AG10803 (cell line): ENCODE data around the gene BACH2.

ENCODE experiments used
- DNase-seq: peaks from one replicate; pipeline ENCODE4 v3.0.0; 2010; ENCODE audit warnings: low read depth
- H3K4me3 ChIP-seq: 2 replicates; pipeline ENCODE4 v1.5.1; 2011; ENCODE audit warnings: mild to moderate bottlenecking, low read length, control low read depth
- TF ChIP-seq, protein P1 (sequence below): conservative IDR thresholded peaks from 2 replicates; pipeline ENCODE4 v1.5.1; 2011; ENCODE audit warnings: mild to moderate bottlenecking, low read length, control low read depth, inconsistent platforms

BACH2 gene

DNA sequence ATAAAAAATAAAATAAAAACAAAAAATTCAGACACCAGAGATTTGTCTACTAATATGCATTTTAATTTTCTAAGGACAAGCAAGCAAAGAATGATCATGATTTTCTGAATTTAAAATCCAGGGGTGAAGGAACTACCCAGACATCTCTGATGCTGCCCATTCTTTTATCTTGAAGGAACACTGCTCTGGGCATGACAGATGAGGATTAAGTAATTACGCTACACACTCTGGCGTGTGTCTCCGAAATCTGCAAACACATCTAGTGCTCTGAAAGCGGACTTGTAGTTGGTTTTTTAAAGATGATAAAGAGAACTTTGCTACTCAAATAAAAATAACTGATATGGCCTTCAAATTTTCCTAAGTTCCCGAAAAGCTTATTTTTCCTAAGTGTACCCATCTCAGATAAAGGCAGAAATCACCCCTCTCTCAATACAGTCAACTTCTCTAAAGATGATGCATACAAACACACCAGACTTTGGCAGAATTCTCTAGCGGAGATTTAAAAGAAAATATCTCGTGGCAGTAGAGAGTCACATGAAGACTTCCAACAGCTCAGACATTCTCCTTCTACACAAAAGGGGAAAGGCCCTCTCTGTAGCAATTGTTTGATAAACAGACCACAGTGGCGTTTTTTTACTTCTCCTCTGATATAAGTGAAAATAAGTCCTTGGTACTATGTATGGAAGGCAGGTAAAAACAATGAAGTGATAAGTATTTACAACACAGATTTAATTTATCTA lies 133.8 kb downstream of the BACH2 start:
- H3K4me3 ChIP-seq = no peak overlapping the region
- no peak for DNase-seq
- TF ChIP-seq, protein P1, sequence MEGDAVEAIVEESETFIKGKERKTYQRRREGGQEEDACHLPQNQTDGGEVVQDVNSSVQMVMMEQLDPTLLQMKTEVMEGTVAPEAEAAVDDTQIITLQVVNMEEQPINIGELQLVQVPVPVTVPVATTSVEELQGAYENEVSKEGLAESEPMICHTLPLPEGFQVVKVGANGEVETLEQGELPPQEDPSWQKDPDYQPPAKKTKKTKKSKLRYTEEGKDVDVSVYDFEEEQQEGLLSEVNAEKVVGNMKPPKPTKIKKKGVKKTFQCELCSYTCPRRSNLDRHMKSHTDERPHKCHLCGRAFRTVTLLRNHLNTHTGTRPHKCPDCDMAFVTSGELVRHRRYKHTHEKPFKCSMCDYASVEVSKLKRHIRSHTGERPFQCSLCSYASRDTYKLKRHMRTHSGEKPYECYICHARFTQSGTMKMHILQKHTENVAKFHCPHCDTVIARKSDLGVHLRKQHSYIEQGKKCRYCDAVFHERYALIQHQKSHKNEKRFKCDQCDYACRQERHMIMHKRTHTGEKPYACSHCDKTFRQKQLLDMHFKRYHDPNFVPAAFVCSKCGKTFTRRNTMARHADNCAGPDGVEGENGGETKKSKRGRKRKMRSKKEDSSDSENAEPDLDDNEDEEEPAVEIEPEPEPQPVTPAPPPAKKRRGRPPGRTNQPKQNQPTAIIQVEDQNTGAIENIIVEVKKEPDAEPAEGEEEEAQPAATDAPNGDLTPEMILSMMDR = no peak

DNA sequence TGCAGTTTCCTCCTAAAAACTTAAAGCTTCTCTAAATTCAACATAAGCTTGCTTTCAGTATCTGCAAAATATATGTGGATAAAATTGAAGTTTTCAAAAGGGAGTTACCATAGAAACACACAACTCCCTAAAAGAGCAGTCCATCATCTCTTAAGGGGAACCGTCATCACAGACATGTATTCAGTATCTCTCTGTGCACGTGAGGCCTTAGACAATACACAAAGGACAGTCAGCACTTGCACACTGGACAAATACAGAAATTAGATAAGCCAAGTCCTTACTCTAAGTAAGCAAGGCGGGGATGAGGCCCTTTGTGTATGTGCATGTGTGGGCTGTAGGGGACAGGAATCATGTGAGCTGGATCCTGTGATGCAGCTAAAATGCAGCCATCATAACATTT lies 136.6 kb downstream of the BACH2 start:
- no peak overlapping the region for H3K4me3 ChIP-seq
- TF ChIP-seq, protein P1 = no peak
- DNase-seq = no peak

DNA sequence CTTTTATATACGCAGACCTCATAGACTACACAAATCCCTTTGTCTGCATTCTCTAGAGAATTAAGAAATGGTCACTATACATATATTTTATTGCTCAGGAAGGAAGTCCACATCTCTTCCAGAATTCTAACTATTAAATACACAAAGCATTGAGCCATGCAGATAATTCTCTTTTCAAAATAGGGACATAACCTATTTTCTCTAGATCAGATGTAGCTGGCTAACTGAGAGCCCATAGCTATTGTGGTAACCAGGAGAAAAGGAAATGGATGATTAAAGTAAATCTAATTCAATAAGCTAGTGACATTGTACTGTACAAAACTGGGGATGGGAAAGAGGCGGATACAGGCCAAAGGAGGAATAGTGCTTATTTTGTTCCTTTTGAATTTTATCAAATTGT lies 137.2 kb downstream of the BACH2 start:
- no peak for DNase-seq
- TF ChIP-seq, protein P1 = no peak
- H3K4me3 ChIP-seq = no peak overlapping the region

DNA sequence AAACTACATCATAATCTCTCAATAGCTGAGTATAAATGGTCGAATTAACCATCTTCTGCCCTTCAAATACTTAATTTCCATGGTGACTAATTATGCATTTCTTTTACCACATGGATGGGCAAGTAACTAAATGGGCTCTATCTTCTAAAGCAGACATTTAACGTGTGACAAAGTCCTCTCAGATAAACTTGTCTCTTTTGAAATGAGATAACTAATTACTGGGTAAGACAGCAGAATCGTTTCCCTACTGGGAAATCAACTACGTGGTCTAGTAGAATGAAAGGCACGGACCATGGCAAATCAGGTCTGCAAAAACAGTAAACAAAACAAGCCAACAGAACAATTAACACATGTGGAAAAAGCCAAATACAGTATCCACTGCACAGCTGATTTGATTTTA lies 137.7 kb downstream of the BACH2 start:
- no peak for DNase-seq

DNA sequence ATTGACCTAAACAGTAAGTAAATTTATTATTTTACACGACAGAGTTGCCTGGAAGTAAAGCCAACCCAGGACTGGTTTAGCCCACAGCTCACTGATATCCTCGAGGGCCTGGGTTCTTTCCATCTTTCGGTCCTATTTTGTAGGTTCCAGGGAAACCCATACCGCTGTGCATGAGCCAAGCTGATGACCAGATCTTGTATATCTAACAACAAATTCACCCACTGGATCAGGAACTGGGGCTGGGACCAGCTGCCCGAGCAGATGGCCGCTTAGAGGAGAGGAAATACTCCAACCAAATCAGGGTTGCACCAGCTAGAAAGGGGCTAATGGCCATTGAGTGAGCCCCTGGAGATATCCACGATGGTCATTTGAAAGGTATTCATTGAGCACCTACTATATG lies 139.2 kb downstream of the BACH2 start:
- H3K4me3 ChIP-seq = no peak overlapping the region
- no peak for DNase-seq
- TF ChIP-seq, protein P1 = no peak

More for the DNA sequence above, 137.7 kb downstream of the BACH2 start:
- H3K4me3 ChIP-seq = no peak overlapping the region
- TF ChIP-seq, protein P1 = no peak

DNA sequence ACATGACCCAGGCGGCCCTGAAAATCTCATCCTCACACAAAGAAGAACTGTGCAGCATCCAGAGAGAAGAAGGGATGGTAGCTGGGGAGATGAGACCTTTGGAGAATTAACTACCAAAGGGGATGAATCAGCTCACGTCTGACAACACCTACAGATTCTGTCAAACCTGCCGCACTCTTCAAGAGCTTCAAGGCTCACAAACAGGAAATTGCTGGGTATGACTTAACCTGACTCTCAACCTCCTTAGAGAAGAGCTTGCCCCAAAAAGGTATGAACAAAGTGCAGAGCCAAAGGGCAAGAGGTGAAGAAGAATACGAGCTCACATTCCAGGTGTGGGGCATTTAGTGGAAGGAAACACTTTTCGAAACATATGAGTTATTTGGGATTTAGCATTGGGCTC lies 139.8 kb downstream of the BACH2 start:
- H3K4me3 ChIP-seq = no peak overlapping the region
- no peak for DNase-seq
- TF ChIP-seq, protein P1 = no peak

DNA sequence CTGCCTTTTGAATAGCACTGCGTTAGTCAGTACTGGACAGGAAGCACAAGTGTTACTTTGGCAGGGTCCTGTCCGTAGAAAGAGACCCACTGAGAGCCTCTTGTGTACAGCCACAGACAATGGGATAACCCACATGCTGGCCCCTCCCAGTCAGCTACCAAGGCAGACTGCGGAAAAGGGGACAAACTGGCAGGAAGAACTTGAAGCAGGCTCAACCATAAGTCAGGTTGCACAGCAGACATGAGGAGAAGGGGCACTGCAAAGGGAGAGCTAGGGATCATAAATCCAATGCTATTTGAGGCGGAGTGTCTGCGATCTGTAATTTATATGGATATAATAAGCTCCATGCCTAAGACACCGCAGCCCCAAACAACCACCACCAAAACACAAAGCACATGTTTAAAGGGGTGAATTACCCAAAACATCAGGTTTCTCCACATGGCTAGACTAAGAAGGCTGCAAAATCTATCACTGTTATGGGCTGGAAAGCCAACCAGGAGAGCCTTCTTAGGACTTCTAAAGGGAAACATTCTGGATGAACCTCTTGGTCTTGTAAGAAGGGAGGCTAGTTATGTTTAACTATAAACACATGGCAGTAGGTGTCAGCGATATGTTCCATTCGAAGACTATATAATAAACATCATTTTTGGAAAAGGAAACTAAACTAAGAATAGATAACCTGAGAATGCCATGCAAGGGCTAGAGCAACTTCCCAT lies 141.7 kb downstream of the BACH2 start:
- DNase-seq = no peak
- TF ChIP-seq, protein P1 = no peak
- H3K4me3 ChIP-seq = no peak overlapping the region
